A549 (cell line): ENCODE data around the gene TGFB3. TPM values are rescaled to one million over a fixed set of nuclear protein-coding genes. Genes with fewer than 3 reads are reported as not detected.

Source experiments
- ATAC-seq, 2 experiments: fragments of 200-7000 bp in 1 of 2; fragments of >200 bp in 1 of 2; cut with Nextera tagmentation in 1 of 2; cut with Tn5 transposase in 1 of 2; 3 replicates each; pipeline versions ENCODE4 v1.8.0 to v1.9.1; 2018 to 2020; ENCODE audit warnings: mild to moderate bottlenecking in 1 of 2, moderate library complexity in 1 of 2
- CTCF ChIA-PET: fragments of 300-600 bp; sonication (Branson Sonifier 250); formaldehyde crosslinking; extraction: SDS; loops from one replicate; lab custom pipeline; 2021; ENCODE audit warnings: antibody characterized with exemption, inconsistent platforms; lab: Yijun Ruan, JAX
- POLR2A ChIA-PET: fragments of 350-600 bp; formaldehyde crosslinking; extraction: SDS; loops from one replicate; lab custom pipeline; 2021; ENCODE audit warnings: antibody characterized with exemption, inconsistent platforms; lab: Yijun Ruan, JAX
- DNase-seq, 2 experiments: peaks; one replicate each; pipeline versions ENCODE4 v3.0.0 to v3.0.0-alpha.2; 2011 to 2016; ENCODE audit warnings: low read depth in 1 of 2, low spot score in 1 of 2
- FAIRE-seq: peaks from 2 replicates; lab custom pipeline; 2011; peaks lifted over from hg19 to GRCh38; lab: Jason Lieb, UNC
- H3K27ac ChIP-seq, 2 experiments: fragments of >200 bp; sonication (Bioruptor Twin); formaldehyde crosslinking; 3 replicates each; pipeline ENCODE4 v1.5.1; 2016 to 2017
- H3K4me1 ChIP-seq: fragments of >200 bp; sonication (Bioruptor Twin); formaldehyde crosslinking; 3 replicates; pipeline ENCODE4 v1.6.1; 2016
- H3K4me2 ChIP-seq: fragments of >200 bp; sonication (Bioruptor Twin); formaldehyde crosslinking; 3 replicates; pipeline ENCODE4 v1.6.1; 2016
- H3K4me3 ChIP-seq: fragments of >200 bp; sonication (Bioruptor Twin); formaldehyde crosslinking; 3 replicates; pipeline ENCODE4 v1.5.1; 2016
- H3K9me3 ChIP-seq: fragments of >200 bp; sonication (Bioruptor Twin); formaldehyde crosslinking; 3 replicates; pipeline ENCODE4 v1.6.1; 2016
- CBX8 ChIP-seq: fragments of 200-600 bp; sonication (generic); IDR thresholded peaks from 2 replicates; pipeline ENCODE4 v1.6.1; 2016
- CEBPB ChIP-seq, 2 experiments: fragments of >200 bp in 1 of 2; sonication (Bioruptor Twin) in 1 of 2; formaldehyde crosslinking in 1 of 2; IDR thresholded peaks; 2 replicates each; pipeline ENCODE4 v1.6.1; 2012 to 2016
- CHD2 ChIP-seq: fragments of 150-350 bp; IDR thresholded peaks from 2 replicates; pipeline ENCODE4 v1.6.1; 2014; ENCODE audit warnings: low read length; ENCODE audit not compliant: partially characterized antibody
- CHD4 ChIP-seq: fragments of 200-600 bp; sonication (generic); IDR thresholded peaks from 2 replicates; pipeline ENCODE4 v1.6.1; 2016; ENCODE audit warnings: antibody characterized with exemption, mild to moderate bottlenecking, borderline replicate concordance
- CTCF ChIP-seq: fragments of >200 bp; sonication (Bioruptor Twin); formaldehyde crosslinking; IDR thresholded peaks from 3 replicates; pipeline ENCODE4 v1.5.1; 2016
- ESRRA ChIP-seq: fragments of 150-350 bp; IDR thresholded peaks from 2 replicates; pipeline ENCODE4 v1.6.1; 2014; ENCODE audit warnings: mild to moderate bottlenecking, low read length, borderline replicate concordance
- FOSB ChIP-seq: fragments of 250-450 bp; sonication (Bioruptor Pico); IDR thresholded peaks from 2 replicates; pipeline ENCODE4 v1.5.0; 2020; ENCODE audit warnings: mild to moderate bottlenecking, moderate library complexity
- HEYL ChIP-seq: fragments of 250-450 bp; sonication (Bioruptor Pico); IDR thresholded peaks from 2 replicates; pipeline ENCODE4 v1.8.0; 2021; ENCODE audit warnings: mild to moderate bottlenecking, moderate library complexity
- HOXA7 ChIP-seq: fragments of 250-450 bp; sonication (Bioruptor Pico); IDR thresholded peaks from 2 replicates; pipeline ENCODE4 v1.5.0; 2020; ENCODE audit warnings: mild to moderate bottlenecking, moderate library complexity
- HOXB13 ChIP-seq: fragments of 250-450 bp; sonication (Bioruptor Pico); IDR thresholded peaks from 2 replicates; pipeline ENCODE4 v1.5.0; 2020; ENCODE audit warnings: low read depth, mild to moderate bottlenecking, moderate library complexity
- HOXB5 ChIP-seq: fragments of 250-450 bp; sonication (Bioruptor Pico); IDR thresholded peaks from 2 replicates; pipeline ENCODE4 v1.5.0; 2020; ENCODE audit warnings: mild to moderate bottlenecking, moderate library complexity
- KDM1A ChIP-seq: fragments of 200-600 bp; sonication (generic); IDR thresholded peaks from 2 replicates; pipeline ENCODE4 v1.6.1; 2016; ENCODE audit warnings: low read depth, mild to moderate bottlenecking
- KDM5A ChIP-seq: fragments of 200-600 bp; sonication (generic); IDR thresholded peaks from 2 replicates; pipeline ENCODE4 v1.6.1; 2016; ENCODE audit warnings: antibody characterized with exemption, mild to moderate bottlenecking
- MYC ChIP-seq: IDR thresholded peaks from 2 replicates; pipeline ENCODE4 v1.6.1; 2012; ENCODE audit warnings: mild to moderate bottlenecking, inconsistent platforms, low read length, improper control_type of control experiment, borderline replicate concordance
- NR3C1 ChIP-seq: fragments of >200 bp; sonication (Bioruptor Twin); formaldehyde crosslinking; IDR thresholded peaks from 3 replicates; pipeline ENCODE4 v1.6.1; 2017
- POLR2A ChIP-seq: IDR thresholded peaks from 2 replicates; pipeline ENCODE4 v1.6.1; 2012; ENCODE audit warnings: mild to moderate bottlenecking, low read length
- POLR2AphosphoS2 ChIP-seq: conservative IDR thresholded peaks from 2 replicates; pipeline ENCODE4 v1.6.1; 2012; ENCODE audit warnings: low read length, improper control_type of control experiment, inconsistent platforms
- RARB ChIP-seq: fragments of 250-450 bp; sonication (Bioruptor Pico); IDR thresholded peaks from 2 replicates; pipeline ENCODE4 v1.8.0; 2021; ENCODE audit warnings: mild to moderate bottlenecking, moderate library complexity
- SREBF2 ChIP-seq: fragments of 450-650 bp; IDR thresholded peaks from 2 replicates; pipeline ENCODE4 v1.6.1; 2014; ENCODE audit warnings: mild to moderate bottlenecking, moderate library complexity
- TFCP2L1 ChIP-seq: fragments of 250-450 bp; sonication (Bioruptor Pico); IDR thresholded peaks from 2 replicates; pipeline ENCODE4 v1.5.0; 2021; ENCODE audit warnings: mild to moderate bottlenecking
- TP53 ChIP-seq: fragments of 250-450 bp; sonication (Bioruptor Pico); IDR thresholded peaks from 2 replicates; pipeline ENCODE4 v1.5.0; 2021; ENCODE audit warnings: mild to moderate bottlenecking, moderate library complexity
- ZC3H11A ChIP-seq: fragments of 450-650 bp; IDR thresholded peaks from 2 replicates; pipeline ENCODE4 v1.6.1; 2014; ENCODE audit warnings: antibody characterized with exemption, mild to moderate bottlenecking
- ZFP36 ChIP-seq: fragments of 450-650 bp; IDR thresholded peaks from 2 replicates; pipeline ENCODE4 v1.6.1; 2014; ENCODE audit warnings: borderline replicate concordance; ENCODE audit not compliant: partially characterized antibody
- WGBS: methylation state at CpG from one replicate; pipeline ENCODE4 v1.1.6; 2017; ENCODE audit errors: missing lambda C conversion rate; 5-methylcytosine and 5-hydroxymethylcytosine counted together
- polyA plus RNA-seq, 4 experiments: library from polyadenylated mRNA; depleted of rRNA in 3 of 4; stranded (reverse); fragments of >200 nt; fragmentation: RNase III in 1 of 4; extraction: RNeasy Plus Mini Kit Qiagen cat#74134 plus additional on column Dnase treatment in 1 of 4; gene quantifications; 2 replicates in 3 of 4; 3 replicates in 1 of 4; pipeline ENCODE4 v1.2.3, GENCODE V29; 2011 to 2017
- TF ChIP-seq, protein P1 (sequence below): fragments of >200 bp; sonication (Bioruptor Twin); formaldehyde crosslinking; IDR thresholded peaks from 3 replicates; pipeline ENCODE4 v1.6.1; 2016

TGFB3 gene
- polyA plus RNA-seq, 2 of the 4 experiments (the other 2 are of a cell fraction) = 1.3 to 2.0 TPM

DNA sequence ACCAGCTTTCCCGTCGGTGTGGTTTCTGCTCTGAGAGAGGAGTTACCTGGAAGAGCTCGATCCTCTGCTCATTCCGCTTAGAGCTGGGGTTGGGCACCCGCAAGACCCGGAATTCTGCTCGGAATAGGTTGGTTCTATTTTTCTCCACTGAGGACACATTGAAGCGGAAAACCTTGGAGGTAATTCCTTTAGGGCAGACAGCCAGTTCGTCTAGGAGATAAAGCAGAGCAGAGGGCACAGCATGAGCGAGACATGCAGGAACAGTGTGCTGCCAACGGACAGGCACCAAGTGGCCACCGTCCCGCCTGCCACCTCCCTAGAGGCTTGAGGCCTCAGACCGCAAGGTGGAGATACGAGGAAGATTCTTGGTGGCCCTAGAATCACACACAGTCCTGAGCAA is 10.3 kb downstream of the TGFB3 start:
- Histone ChIP-seq H3K4me3 (no peak overlapping the region), H3K9me3 (no peaks in the 10 kb centered on the region), H3K4me1 (no peaks in the 10 kb centered on the region)
- WGBS = 94% methylated on average over 15 of the region's 15 CpGs
- FAIRE-seq = no peak
- TF ChIP-seq CTCF (no peak), FOSB (CRISPR knock-in tag) (no peak)
- TF ChIP-seq, all 56 proteins: peak for 0
- CTCF ChIA-PET = interaction anchor here (0.9 to 6.2 kb wide), 4 partner anchors 9 to 261 kb away, joined by 3 to 36 read pairs (median 18); partner anchors contain the start of gene TGFB3
- ATAC-seq (no peak), DNase-seq (no peak)
- Histone ChIP-seq H3K4me2 (no peak overlapping the region), H3K27ac (no peak overlapping the region)
- POLR2A ChIA-PET = no interaction called here

- WGBS = 90% methylated on average over 7 of the region's 9 CpGs
- DNase-seq = no peak
- no peaks in the 10 kb centered on the region for H3K9me3 ChIP-seq
- ChIA-PET CTCF (interaction anchor here (0.9 to 6.2 kb wide), 3 partner anchors 10 to 261 kb away, joined by 3 to 36 read pairs (median 34); partner anchors contain the start of gene TGFB3), POLR2A (no interaction called here)
- H3K4me1 ChIP-seq = no peaks in the 10 kb centered on the region
- no peak for FAIRE-seq
- no peak overlapping the region for H3K27ac ChIP-seq
- ATAC-seq = peak in 1 of 2 experiments; percentile 55; a peak in 3 of 6 replicates
- H3K4me2 ChIP-seq = no peak overlapping the region
- no peak for TF ChIP-seq HOXA7 (CRISPR knock-in tag)
- no peak for TF ChIP-seq SREBF2
- no peak for TF ChIP-seq CHD2
- TF ChIP-seq, protein P1, sequence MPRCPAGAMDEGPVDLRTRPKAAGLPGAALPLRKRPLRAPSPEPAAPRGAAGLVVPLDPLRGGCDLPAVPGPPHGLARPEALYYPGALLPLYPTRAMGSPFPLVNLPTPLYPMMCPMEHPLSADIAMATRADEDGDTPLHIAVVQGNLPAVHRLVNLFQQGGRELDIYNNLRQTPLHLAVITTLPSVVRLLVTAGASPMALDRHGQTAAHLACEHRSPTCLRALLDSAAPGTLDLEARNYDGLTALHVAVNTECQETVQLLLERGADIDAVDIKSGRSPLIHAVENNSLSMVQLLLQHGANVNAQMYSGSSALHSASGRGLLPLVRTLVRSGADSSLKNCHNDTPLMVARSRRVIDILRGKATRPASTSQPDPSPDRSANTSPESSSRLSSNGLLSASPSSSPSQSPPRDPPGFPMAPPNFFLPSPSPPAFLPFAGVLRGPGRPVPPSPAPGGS = no peak
- TF ChIP-seq NR3C1 = no peak
- TF ChIP-seq KDM1A = no peak
- no peak for TF ChIP-seq TP53 (CRISPR knock-in tag)
- TF ChIP-seq RARB (CRISPR knock-in tag) = no peak
- no peak for TF ChIP-seq POLR2AphosphoS2
- no peak for TF ChIP-seq ZC3H11A
- TF ChIP-seq MYC = no peak
- H3K4me3 ChIP-seq = no peak overlapping the region
Observed at GRCh38 chr14:75970989-75971388, 10.8 kb downstream of the TGFB3 start.

GRCh38 chr14:75969891-75970290 is 11.9 kb downstream of the TGFB3 start:
- Histone ChIP-seq H3K4me3 (no peak overlapping the region), H3K4me2 (no peak overlapping the region), H3K9me3 (no peaks in the 10 kb centered on the region), H3K4me1 (no peaks in the 10 kb centered on the region), H3K27ac (no peak overlapping the region)
- ATAC-seq (no peak; a peak in 1 of 6 replicates), DNase-seq (no peak), FAIRE-seq (no peak)
- TF ChIP-seq ZFP36 (no peak), TFCP2L1 (CRISPR knock-in tag) (no peak), CBX8 (no peak), POLR2A (no peak), HOXB13 (CRISPR knock-in tag) (no peak), CHD4 (no peak), RARB (CRISPR knock-in tag) (no peak), FOSB (CRISPR knock-in tag) (no peak), KDM5A (no peak), ZC3H11A (no peak), CTCF (no peak), HOXA7 (CRISPR knock-in tag) (no peak), ESRRA (no peak), CEBPB (IDR thresholded peaks at IDR 0.05) (no peak), HOXB5 (CRISPR knock-in tag) (no peak), HEYL (CRISPR knock-in tag) (no peak)
- WGBS = 69% methylated on average over 8 of the region's 8 CpGs
- CTCF ChIA-PET = interaction anchor here (2.3 to 6.2 kb wide), 3 partner anchors 10 to 260 kb away, joined by 5 to 36 read pairs (median 34); partner anchors contain the start of gene TGFB3
- POLR2A ChIA-PET = no interaction called here
